Gastroesophageal sphincter (tissue), 4 donors: ENCODE measurements around the gene PCMTD2. TPM values are rescaled to one million over a fixed set of nuclear protein-coding genes. Genes with fewer than 3 reads are reported as not detected.

Source experiments
- ATAC-seq: fragments of 150-250 bp; one replicate; pipeline ENCODE4 v1.9.1; 2016; ENCODE audit warnings: mild to moderate bottlenecking, moderate library complexity
- H3K27ac ChIP-seq, 4 donors: fragments of 200-600 bp; sonication (generic) in 3 of 4; 1 replicate in 3 of 4; 2 replicates in 1 of 4; pipeline ENCODE4 v1.5.1; 2016 to 2019
- H3K27me3 ChIP-seq: fragments of 200-600 bp; sonication (generic); one replicate; pipeline ENCODE4 v1.5.1; 2019
- H3K36me3 ChIP-seq, 2 donors: fragments of 200-600 bp; sonication (generic); one replicate each; pipeline ENCODE4 v1.5.1; 2019; ENCODE audit warnings: control low read depth in 1 of 2
- H3K4me1 ChIP-seq, 3 donors: fragments of 200-600 bp; sonication (generic); 1 replicate in 2 of 3; 2 replicates in 1 of 3; pipeline ENCODE4 v1.5.1; 2016 to 2019; ENCODE audit warnings: control low read depth in 2 of 3
- H3K4me3 ChIP-seq, 2 donors: fragments of 200-600 bp; sonication (generic); one replicate each; pipeline ENCODE4 v1.5.1; 2019; ENCODE audit warnings: mild to moderate bottlenecking in 1 of 2, moderate library complexity in 1 of 2
- H3K9me3 ChIP-seq, 3 donors: fragments of 200-600 bp; sonication (generic); one replicate each; pipeline ENCODE4 v1.5.1; 2017 to 2019; ENCODE audit warnings: control low read depth in 2 of 3
- EP300 ChIP-seq: sonication (generic); formaldehyde crosslinking; IDR thresholded peaks from one replicate; pipeline ENCODE4 v1.6.1; 2017; ENCODE audit warnings: antibody characterized with exemption, mild to moderate bottlenecking
- POLR2A ChIP-seq, 2 donors: fragments of 450-650 bp; IDR thresholded peaks; one replicate each; pipeline ENCODE4 v1.6.1; 2017; ENCODE audit warnings: antibody characterized with exemption in 2 of 2, mild to moderate bottlenecking in 2 of 2, moderate library complexity in 1 of 2
- POLR2AphosphoS5 ChIP-seq: sonication (generic); formaldehyde crosslinking; IDR thresholded peaks from one replicate; pipeline ENCODE4 v1.6.1; 2017; ENCODE audit warnings: antibody characterized with exemption
- WGBS, 2 donors: methylation state at CpG; one replicate each; pipeline ENCODE4 v1.1.5; 2018; ENCODE audit warnings: low coverage in 1 of 2; 5-methylcytosine and 5-hydroxymethylcytosine counted together
- total RNA-seq, 4 donors: library from RNA; depleted of rRNA; stranded (reverse); fragments of >200 nt; gene quantifications; one replicate each; pipeline ENCODE4 v1.1.0, GENCODE V29; 2016
- TF ChIP-seq, protein P1 (sequence below), 4 experiments: fragments of 200-600 bp in 2 of 4; fragments of 450-650 bp in 2 of 4; sonication (generic) in 1 of 4; IDR thresholded peaks; one replicate each; pipeline ENCODE4 v1.5.1; 2017 to 2019; ENCODE audit warnings: antibody characterized with exemption in 4 of 4, mild to moderate bottlenecking in 2 of 4, moderate library complexity in 2 of 4

Gene PCMTD2
- total RNA-seq, 4 donors from 2014 or later: 46.0 to 70.0 (median 48.1) TPM

DNA sequence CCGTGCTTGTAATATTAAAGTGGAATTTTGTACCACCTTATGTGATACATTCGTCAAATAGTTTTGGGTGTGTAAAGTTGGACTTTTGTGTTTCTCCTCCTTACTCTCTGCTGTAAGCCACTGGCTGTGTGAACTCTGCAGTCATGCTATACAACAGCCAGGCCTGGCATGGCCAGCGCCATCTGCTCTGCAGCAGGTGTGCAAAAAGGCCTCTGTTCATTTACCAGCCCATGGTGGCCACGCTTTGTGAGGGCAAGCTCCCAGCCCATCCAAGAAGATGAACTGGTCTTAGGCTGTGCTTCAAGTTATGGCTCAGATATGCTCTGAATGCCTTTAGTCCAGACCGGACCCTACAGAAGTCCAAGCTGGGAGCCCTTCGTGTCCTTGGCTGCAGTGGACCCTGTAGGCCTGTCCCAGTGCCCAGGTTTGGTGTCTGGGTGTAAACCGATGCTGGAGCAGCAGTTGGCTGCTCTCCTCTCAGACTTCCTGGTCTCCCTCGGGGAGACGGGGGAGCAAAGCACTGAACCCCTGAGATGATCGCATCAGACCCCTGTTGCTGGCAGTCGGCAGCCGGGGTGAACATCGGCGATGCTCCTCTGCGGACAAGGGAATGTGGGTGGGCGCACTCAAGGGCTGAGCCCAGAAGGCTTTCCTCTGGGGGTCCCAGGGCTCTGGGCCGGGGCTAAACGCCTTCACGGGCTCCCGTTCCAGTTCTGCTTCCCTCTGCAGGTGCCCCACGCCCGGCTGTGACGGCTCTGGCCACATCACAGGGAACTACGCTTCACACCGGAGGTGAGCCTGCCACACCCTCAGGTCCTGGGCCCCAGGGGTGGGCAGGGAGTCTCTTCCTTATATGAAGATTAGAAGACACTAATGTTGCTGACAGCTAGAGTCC is 28.6 kb upstream of the PCMTD2 start:
- 83 to 96% methylated on average over 2 to 4 of the region's 25 CpGs for WGBS, 2 donors

DNA sequence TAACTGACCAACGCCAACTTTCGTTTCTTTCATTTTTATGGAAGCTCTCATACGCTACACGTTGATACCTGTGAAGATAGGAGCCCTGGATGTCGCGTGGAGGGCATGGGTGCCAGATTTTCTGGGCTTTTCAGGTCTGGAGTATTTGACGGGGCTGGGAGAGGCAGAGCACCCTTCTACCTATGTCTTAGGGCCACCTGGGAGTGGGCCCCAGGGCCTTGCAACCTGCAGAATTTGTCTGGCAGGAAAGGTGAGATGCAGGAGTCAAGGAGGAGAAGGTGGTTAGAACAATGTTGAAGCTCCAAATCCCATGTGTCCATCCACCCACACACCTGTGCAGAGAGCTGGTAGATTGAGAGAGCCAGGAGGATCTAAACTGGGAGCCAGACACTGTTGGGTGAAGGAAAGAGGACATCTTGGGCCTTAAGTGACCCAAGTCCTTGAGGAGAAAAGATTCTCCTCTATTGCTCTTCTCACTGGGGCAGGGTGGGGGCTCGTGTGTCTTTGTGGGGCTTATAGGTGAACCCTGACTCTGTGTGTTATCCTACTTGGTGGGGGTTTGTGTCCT is 27.4 kb upstream of the PCMTD2 start:
- 92 to 96% methylated on average over 4 to 6 of the region's 8 CpGs for whole genome bisulfite sequencing, 2 donors
- no peak for ATAC-seq
- TF ChIP-seq, protein P1, sequence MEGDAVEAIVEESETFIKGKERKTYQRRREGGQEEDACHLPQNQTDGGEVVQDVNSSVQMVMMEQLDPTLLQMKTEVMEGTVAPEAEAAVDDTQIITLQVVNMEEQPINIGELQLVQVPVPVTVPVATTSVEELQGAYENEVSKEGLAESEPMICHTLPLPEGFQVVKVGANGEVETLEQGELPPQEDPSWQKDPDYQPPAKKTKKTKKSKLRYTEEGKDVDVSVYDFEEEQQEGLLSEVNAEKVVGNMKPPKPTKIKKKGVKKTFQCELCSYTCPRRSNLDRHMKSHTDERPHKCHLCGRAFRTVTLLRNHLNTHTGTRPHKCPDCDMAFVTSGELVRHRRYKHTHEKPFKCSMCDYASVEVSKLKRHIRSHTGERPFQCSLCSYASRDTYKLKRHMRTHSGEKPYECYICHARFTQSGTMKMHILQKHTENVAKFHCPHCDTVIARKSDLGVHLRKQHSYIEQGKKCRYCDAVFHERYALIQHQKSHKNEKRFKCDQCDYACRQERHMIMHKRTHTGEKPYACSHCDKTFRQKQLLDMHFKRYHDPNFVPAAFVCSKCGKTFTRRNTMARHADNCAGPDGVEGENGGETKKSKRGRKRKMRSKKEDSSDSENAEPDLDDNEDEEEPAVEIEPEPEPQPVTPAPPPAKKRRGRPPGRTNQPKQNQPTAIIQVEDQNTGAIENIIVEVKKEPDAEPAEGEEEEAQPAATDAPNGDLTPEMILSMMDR (IDR thresholded peaks at IDR 0.05): no peak
- TF ChIP-seq POLR2A (IDR thresholded peaks at IDR 0.05) (no peak), EP300 (no peak), POLR2AphosphoS5 (no peak)

More for the DNA sequence above, 28.6 kb upstream of the PCMTD2 start:
- peaks cover 38% of the 10 kb centered on the region for H3K27me3 ChIP-seq
- H3K9me3 ChIP-seq: no peaks in the 10 kb centered on the region
- H3K36me3 ChIP-seq: no peaks in the 10 kb centered on the region
- no peak for ATAC-seq
- TF ChIP-seq EP300 (no peak), POLR2A (IDR thresholded peaks at IDR 0.05) (no peak)
- TF ChIP-seq, protein P1 (IDR thresholded peaks at IDR 0.05): no peak
- no peak overlapping the region for H3K27ac ChIP-seq
- H3K4me3 ChIP-seq: no peak overlapping the region
- peaks cover 0 to 4% (median 0%) of the 10 kb centered on the region in 3 donors for H3K4me1 ChIP-seq

DNA sequence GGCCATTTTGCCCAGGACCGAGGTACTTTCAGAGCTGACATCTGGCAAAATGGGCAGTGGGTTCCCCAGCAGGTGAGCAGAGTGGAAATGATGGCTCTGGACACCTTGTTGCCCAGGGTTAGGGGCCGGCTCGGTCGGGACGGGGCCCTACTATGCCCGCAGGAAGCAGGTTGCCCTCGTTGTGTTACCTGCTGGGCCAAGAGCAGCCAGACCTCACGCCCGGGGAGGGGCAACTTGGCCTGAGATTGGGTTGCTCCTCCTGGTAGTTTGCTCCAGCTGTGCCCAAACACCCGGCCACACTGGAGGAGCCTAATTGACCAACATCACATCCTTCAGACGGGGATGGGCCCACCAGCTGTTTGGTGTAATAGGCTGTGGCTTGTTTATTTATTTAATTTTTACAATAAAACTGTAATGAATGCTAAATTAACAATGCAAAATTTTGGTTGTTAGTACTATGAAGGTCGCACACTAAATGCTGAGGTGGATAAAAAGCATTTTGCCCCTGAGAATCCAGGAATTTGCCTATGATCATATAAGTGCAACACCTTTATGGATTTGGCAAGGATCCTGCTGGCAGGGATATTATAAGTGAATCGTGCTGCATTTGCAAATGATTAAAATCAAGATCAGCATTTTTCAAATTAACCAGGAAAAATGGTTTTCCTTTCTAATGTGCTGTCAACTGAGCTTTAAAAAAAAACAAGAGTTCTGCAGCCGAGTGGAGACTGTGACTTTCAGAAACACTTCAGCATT is 26.6 kb upstream of the PCMTD2 start:
- Histone ChIP-seq H3K27me3 (peaks cover 26% of the 10 kb centered on the region), H3K4me1 (peaks cover 0 to 4% (median 0%) of the 10 kb centered on the region in 3 donors), H3K4me3 (no peak overlapping the region), H3K27ac (no peak overlapping the region), H3K36me3 (no peaks in the 10 kb centered on the region), H3K9me3 (no peaks in the 10 kb centered on the region)
- no peak for ATAC-seq
- no peak for TF ChIP-seq POLR2A (IDR thresholded peaks at IDR 0.05)
- no peak for TF ChIP-seq POLR2AphosphoS5
- no peak for TF ChIP-seq EP300
- TF ChIP-seq, protein P1 (IDR thresholded peaks at IDR 0.05): no peak
- 51 to 65% methylated on average over 3 to 7 of the region's 14 CpGs for WGBS, 2 donors

More for the DNA sequence above, 27.4 kb upstream of the PCMTD2 start:
- no peak overlapping the region for H3K27ac ChIP-seq
- no peaks in the 10 kb centered on the region for H3K36me3 ChIP-seq
- peaks cover 32% of the 10 kb centered on the region for H3K27me3 ChIP-seq
- no peak overlapping the region for H3K4me3 ChIP-seq
- H3K9me3 ChIP-seq: no peaks in the 10 kb centered on the region
- peaks cover 0 to 4% (median 0%) of the 10 kb centered on the region in 3 donors for H3K4me1 ChIP-seq

DNA sequence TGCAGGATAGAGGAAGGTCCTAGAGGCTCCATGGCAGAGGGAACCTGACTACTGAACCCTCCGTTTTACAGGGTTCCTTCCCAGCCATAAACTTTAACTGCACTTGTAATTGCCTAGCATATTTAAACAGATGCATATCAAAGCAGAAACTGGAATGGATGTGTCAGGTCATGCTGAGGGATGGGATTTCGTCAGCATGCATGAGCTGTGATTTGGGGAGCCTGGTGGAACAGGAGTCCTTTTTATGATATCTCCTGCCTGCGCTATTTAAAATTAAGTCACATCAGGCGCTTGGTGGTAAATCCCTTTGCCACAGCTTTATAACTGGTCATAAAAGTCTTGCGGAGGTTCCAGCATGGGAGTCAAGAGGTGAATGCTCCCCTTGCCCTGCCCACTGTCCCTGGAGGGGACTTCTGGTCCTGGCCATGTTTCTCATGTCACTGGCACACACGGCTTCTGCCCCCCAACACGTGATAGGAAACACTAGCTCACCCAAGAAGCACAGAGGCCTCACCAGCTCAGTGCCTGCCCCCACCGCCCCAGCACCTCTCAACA is 26.0 kb upstream of the PCMTD2 start:
- ATAC-seq: no peak
- TF ChIP-seq, protein P1 (IDR thresholded peaks at IDR 0.05): no peak
- TF ChIP-seq EP300 (no peak), POLR2A (IDR thresholded peaks at IDR 0.05) (no peak), POLR2AphosphoS5 (no peak)
- H3K4me1 ChIP-seq: no peaks in the 10 kb centered on the region
- H3K27me3 ChIP-seq: peaks cover 21% of the 10 kb centered on the region
- no peaks in the 10 kb centered on the region for H3K36me3 ChIP-seq
- no peak overlapping the region for H3K27ac ChIP-seq
- no peaks in the 10 kb centered on the region for H3K9me3 ChIP-seq
- 74% methylated on average over 5 of the region's 8 CpGs; no CpG with 5 or more reads in 1 of the 2 donors for WGBS, 2 donors
- no peak overlapping the region for H3K4me3 ChIP-seq
